Adrenal gland (tissue), 12 donors: Measurements from ENCODE around the gene GRIA1. TPM values are rescaled to one million over a fixed set of nuclear protein-coding genes. Genes with fewer than 3 reads are reported as not detected.

Source experiments
- DNase-seq, 7 donors: peaks; one replicate each; pipeline ENCODE4 v3.0.0-alpha.2; 2019 to 2020
- H3K27ac ChIP-seq, 5 donors: fragments of 200-600 bp; sonication (generic) in 4 of 5; 1 replicate in 3 of 5; 2 replicates in 2 of 5; pipeline versions ENCODE4 v1.5.1 to v1.8.0; 2016 to 2020; ENCODE audit warnings: mild to moderate bottlenecking in 1 of 5
- H3K27me3 ChIP-seq: fragments of 200-600 bp; 2 replicates; pipeline ENCODE4 v1.8.0; 2021
- H3K36me3 ChIP-seq, 2 donors: fragments of 200-600 bp; replicated peaks in 1 of 2; 1 replicate in 1 of 2; 2 replicates in 1 of 2; pipeline versions ENCODE4 v1.5.1 to v1.8.0; 2018 to 2022
- H3K4me1 ChIP-seq, 2 donors: fragments of 200-600 bp; replicated peaks in 1 of 2; 1 replicate in 1 of 2; 2 replicates in 1 of 2; pipeline versions ENCODE4 v1.5.1 to v1.8.0; 2018 to 2021
- H3K4me3 ChIP-seq, 4 donors: fragments of 200-600 bp; sonication (generic) in 3 of 4; one replicate each; pipeline ENCODE4 v1.5.1; 2016 to 2018
- H3K9me3 ChIP-seq, 3 donors: fragments of 200-600 bp; sonication (generic) in 1 of 3; replicated peaks in 1 of 3; 1 replicate in 2 of 3; 2 replicates in 1 of 3; pipeline versions ENCODE4 v1.5.1 to v1.8.0; 2016 to 2021
- CTCF ChIP-seq, 6 experiments: fragments of 450-650 bp in 4 of 6; fragments of 200-600 bp in 2 of 6; sonication (generic) in 1 of 6; IDR thresholded peaks; 1 replicate in 5 of 6; 2 replicates in 1 of 6; pipeline versions ENCODE4 v1.5.1 to v1.8.0; 2016 to 2021; ENCODE audit warnings: antibody characterized with exemption in 6 of 6, mild to moderate bottlenecking in 2 of 6, moderate library complexity in 1 of 6
- POLR2A ChIP-seq, 2 donors: fragments of 450-650 bp; IDR thresholded peaks; one replicate each; pipeline ENCODE4 v1.6.1; 2017; ENCODE audit warnings: antibody characterized with exemption in 2 of 2, mild to moderate bottlenecking in 2 of 2, moderate library complexity in 1 of 2
- WGBS, 4 donors: extraction: QIAGEN DNeasy Blood & Tissue Kit in 2 of 4; methylation state at CpG; one replicate each; pipeline versions ENCODE4 v1.1.5 to v1.1.7; 2013 to 2017; 5-methylcytosine and 5-hydroxymethylcytosine counted together
- intact Hi-C, 2 donors: fragments of 100-400 bp; cut with DNase I; formaldehyde crosslinking; loops; one replicate each; pipeline versions ENCODE4 v1.14.1 to v1.15.0; 2022 to 2023
- polyA plus RNA-seq, 3 donors: library from polyadenylated mRNA; stranded (reverse); fragments of 200-250 nt in 2 of 3; fragments of 350-450 nt in 1 of 3; fragmentation: Illumina TruSeq in 1 of 3; extraction: RNeasy Lipid Tissue Mini Kit (QIAGEN cat#74804) in 1 of 3; gene quantifications; one replicate each; pipeline ENCODE4 v1.2.3, GENCODE V29; 2013 to 2014
- total RNA-seq, 9 donors: library from RNA; depleted of rRNA in 4 of 9; stranded (reverse); fragments of >200 nt in 4 of 9; fragments of 120-200 nt in 1 of 9; fragmentation: NEBNext Ultra II Directional in 1 of 9; extraction: Animal tissue kit (Norgen Biotek cat#: 25700) in 1 of 9; gene quantifications; one replicate each; pipeline versions ENCODE4 v1.1.0 to v1.2.4, GENCODE V29; 2013 to 2023
- donor health status: healthy with polysubstance abuse.
- donor health status: Bipolar disorder and iron deficiency.
- donor health status: DM: yes; HTN: yes; CAD: no.
- donor health status: DM: no; HTN: no; CAD: no.
- donor health status: DM: no; HTN: no; CAD: no.
- donor health status: DM: yes; HTN: yes; CAD: no.

Gene GRIA1
- total and polyA plus RNA-seq, 12 donors: 0.12 to 2.3 (median 0.86) TPM

GRCh38 chr5:153751251-153751650, 260.8 kb downstream of the GRIA1 start:
- no peaks in the 10 kb centered on the region for H3K4me1 ChIP-seq
- H3K27me3 ChIP-seq: no peaks in the 10 kb centered on the region
- H3K9me3 ChIP-seq: no peaks in the 10 kb centered on the region
- WGBS, 4 donors: 75 to 86% (median 83%) methylated on average over 3 of the region's 3 CpGs
- DNase-seq: no peak
- TF ChIP-seq CTCF (IDR thresholded peaks at IDR 0.05) (no peak), POLR2A (IDR thresholded peaks at IDR 0.05) (no peak)
- intact Hi-C loops: no loop called here
- H3K4me3 ChIP-seq: no peak overlapping the region
- H3K27ac ChIP-seq: no peak overlapping the region
- no peaks in the 10 kb centered on the region for H3K36me3 ChIP-seq

GRCh38 chr5:153752890-153753289, 262.4 kb downstream of the GRIA1 start:
- no peak overlapping the region for H3K4me3 ChIP-seq
- DNase-seq: no peak
- TF ChIP-seq POLR2A (IDR thresholded peaks at IDR 0.05) (no peak), CTCF (IDR thresholded peaks at IDR 0.05) (no peak)

GRCh38 chr5:153753645-153754432, 263.4 kb downstream of the GRIA1 start:
- DNase-seq: no peak
- Histone ChIP-seq H3K27ac (no peak overlapping the region), H3K9me3 (no peaks in the 10 kb centered on the region), H3K4me3 (no peak overlapping the region), H3K36me3 (no peaks in the 10 kb centered on the region), H3K27me3 (no peaks in the 10 kb centered on the region), H3K4me1 (no peaks in the 10 kb centered on the region)
- TF ChIP-seq CTCF (IDR thresholded peaks at IDR 0.05): no peak
- no peak for TF ChIP-seq POLR2A (IDR thresholded peaks at IDR 0.05)
- WGBS, 4 donors: 59 to 78% (median 65%) methylated on average over 4 of the region's 4 CpGs
- intact Hi-C loops: no loop called here

More at GRCh38 chr5:153752890-153753289, 262.4 kb downstream of the GRIA1 start:
- intact Hi-C loops: no loop called here
- no peaks in the 10 kb centered on the region for H3K36me3 ChIP-seq
- no peak overlapping the region for H3K27ac ChIP-seq
- H3K27me3 ChIP-seq: no peaks in the 10 kb centered on the region
- H3K4me1 ChIP-seq: no peaks in the 10 kb centered on the region
- H3K9me3 ChIP-seq: no peaks in the 10 kb centered on the region

- intact Hi-C loops: no loop called here
- Histone ChIP-seq H3K36me3 (no peaks in the 10 kb centered on the region), H3K9me3 (no peaks in the 10 kb centered on the region), H3K27me3 (no peaks in the 10 kb centered on the region), H3K4me3 (no peak overlapping the region), H3K27ac (no peak overlapping the region), H3K4me1 (peaks cover 0 to 3% of the 10 kb centered on the region in 2 donors)
- TF ChIP-seq CTCF (IDR thresholded peaks at IDR 0.05): no peak
- no peak for TF ChIP-seq POLR2A (IDR thresholded peaks at IDR 0.05)
- DNase-seq: no peak
- WGBS, 4 donors: 71 to 78% (median 74%) methylated on average over 1 of the region's 1 CpG
These were observed 265.5 kb downstream of the GRIA1 start for GRCh38 chr5:153755913-153756500.
